ENCODE data around the gene ADAMTS14.

Gene ADAMTS14

GRCh38 chr10:70803775-70804420 is 131.6 kb downstream of the ADAMTS14 start:
- no peak for TF ChIP-seq CTCF (IDR thresholded peaks at IDR 0.05; ENCODE audit: borderline replicate concordance, insufficient read depth, low read depth, low read length)
- H3K4me3 ChIP-seq (ENCODE audit: low read depth, low read length) = no peak overlapping the region

GRCh38 chr10:70804421-70804808 is 132.1 kb downstream of the ADAMTS14 start:
- H3K4me3 ChIP-seq (ENCODE audit: low read depth, low read length) = no peak overlapping the region
- TF ChIP-seq CTCF (IDR thresholded peaks at IDR 0.05; ENCODE audit: borderline replicate concordance, insufficient read depth, low read depth, low read length) = no peak

GRCh38 chr10:70805619-70806215 is 133.4 kb downstream of the ADAMTS14 start:
- no peak overlapping the region for H3K4me3 ChIP-seq (ENCODE audit: low read depth, low read length)
- TF ChIP-seq CTCF (IDR thresholded peaks at IDR 0.05; ENCODE audit: borderline replicate concordance, insufficient read depth, low read depth, low read length) = no peak

GRCh38 chr10:70806841-70807240 is 134.5 kb downstream of the ADAMTS14 start:
- no peak for TF ChIP-seq CTCF (IDR thresholded peaks at IDR 0.05; ENCODE audit: borderline replicate concordance, insufficient read depth, low read depth, low read length)

GRCh38 chr10:70807556-70807955 is 135.2 kb downstream of the ADAMTS14 start:
- TF ChIP-seq CTCF (IDR thresholded peaks at IDR 0.05; ENCODE audit: borderline replicate concordance, insufficient read depth, low read depth, low read length) = no peak
- no peak overlapping the region for H3K4me3 ChIP-seq (ENCODE audit: low read depth, low read length)

More at GRCh38 chr10:70806841-70807240, 134.5 kb downstream of the ADAMTS14 start:
- H3K4me3 ChIP-seq (ENCODE audit: low read depth, low read length) = no peak overlapping the region

- no peak for TF ChIP-seq CTCF (IDR thresholded peaks at IDR 0.05; ENCODE audit: borderline replicate concordance, insufficient read depth, low read depth, low read length)
- no peak overlapping the region for H3K4me3 ChIP-seq (ENCODE audit: low read depth, low read length)
Measured at GRCh38 chr10:70809011-70809611, 136.8 kb downstream of the ADAMTS14 start.

GRCh38 chr10:70809726-70810125 is 137.4 kb downstream of the ADAMTS14 start:
- TF ChIP-seq CTCF (IDR thresholded peaks at IDR 0.05; ENCODE audit: borderline replicate concordance, insufficient read depth, low read depth, low read length) = no peak
- H3K4me3 ChIP-seq (ENCODE audit: low read depth, low read length) = no peak overlapping the region

All from GM12875 (cell line).